ENCODE data around the gene FAM135A. TPM values are rescaled to one million over a fixed set of nuclear protein-coding genes. Genes with fewer than 3 reads are reported as not detected.

Gene FAM135A
- total and polyA plus RNA-seq, 9 of the 15 experiments (the other 6 are each of a cell fraction or from before 2014, with no cell fraction given): 7.4 to 32.9 (median 19.2) TPM

GRCh38 chr6:70369332-70369950 is 43.9 kb upstream of the FAM135A start (continued):
- TF ChIP-seq ATF4 (CRISPR knock-in tag; IDR thresholded peaks at IDR 0.05): 0 out of 2 replicates have a peak, but pooled peaks have one; percentile 39
- no peak for TF ChIP-seq HINFP (tag; conservative IDR thresholded peaks at IDR 0.05; ENCODE audit: low read depth)
- TF ChIP-seq PTRF (tag; IDR thresholded peaks at IDR 0.05): no peak
- peak; percentile 34; the same call in 1 of the 2 replicates for TF ChIP-seq NFIC (IDR thresholded peaks at IDR 0.05)
- TF ChIP-seq CREM (IDR thresholded peaks at IDR 0.05; ENCODE audit: low read depth): peak; percentile 72
- TF ChIP-seq, protein P1, sequence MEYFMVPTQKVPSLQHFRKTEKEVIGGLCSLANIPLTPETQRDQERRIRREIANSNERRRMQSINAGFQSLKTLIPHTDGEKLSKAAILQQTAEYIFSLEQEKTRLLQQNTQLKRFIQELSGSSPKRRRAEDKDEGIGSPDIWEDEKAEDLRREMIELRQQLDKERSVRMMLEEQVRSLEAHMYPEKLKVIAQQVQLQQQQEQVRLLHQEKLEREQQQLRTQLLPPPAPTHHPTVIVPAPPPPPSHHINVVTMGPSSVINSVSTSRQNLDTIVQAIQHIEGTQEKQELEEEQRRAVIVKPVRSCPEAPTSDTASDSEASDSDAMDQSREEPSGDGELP (CRISPR knock-in tag; IDR thresholded peaks at IDR 0.05; ENCODE audit: borderline replicate concordance): no peak
- peak; percentile 58 for TF ChIP-seq MAFK (IDR thresholded peaks at IDR 0.05; ENCODE audit: low read length)
- TF ChIP-seq CAMTA2 (CRISPR knock-in tag; conservative IDR thresholded peaks at IDR 0.05): no peak
- TF ChIP-seq WHSC1 (IDR thresholded peaks at IDR 0.05; ENCODE audit: low read length): no peak
- TF ChIP-seq, protein P2, sequence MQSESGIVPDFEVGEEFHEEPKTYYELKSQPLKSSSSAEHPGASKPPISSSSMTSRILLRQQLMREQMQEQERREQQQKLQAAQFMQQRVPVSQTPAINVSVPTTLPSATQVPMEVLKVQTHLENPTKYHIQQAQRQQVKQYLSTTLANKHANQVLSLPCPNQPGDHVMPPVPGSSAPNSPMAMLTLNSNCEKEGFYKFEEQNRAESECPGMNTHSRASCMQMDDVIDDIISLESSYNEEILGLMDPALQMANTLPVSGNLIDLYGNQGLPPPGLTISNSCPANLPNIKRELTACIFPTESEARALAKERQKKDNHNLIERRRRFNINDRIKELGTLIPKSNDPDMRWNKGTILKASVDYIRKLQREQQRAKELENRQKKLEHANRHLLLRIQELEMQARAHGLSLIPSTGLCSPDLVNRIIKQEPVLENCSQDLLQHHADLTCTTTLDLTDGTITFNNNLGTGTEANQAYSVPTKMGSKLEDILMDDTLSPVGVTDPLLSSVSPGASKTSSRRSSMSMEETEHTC (IDR thresholded peaks at IDR 0.05): no peak
- peak; percentile 32; the same call in 1 of the 2 replicates for TF ChIP-seq GABPB1 (CRISPR knock-in tag; IDR thresholded peaks at IDR 0.05)
- TF ChIP-seq SNIP1 (IDR thresholded peaks at IDR 0.05; ENCODE audit: low read depth): no peak
- peak in 1 of 2 experiments; percentile 61; a peak in 2 of 4 replicates for TF ChIP-seq RCOR1 (IDR thresholded peaks at IDR 0.05; ENCODE audit: borderline replicate concordance in 1 of 2, low read depth in 2 of 2, low read length in 2 of 2)
- TF ChIP-seq HMGN3 (IDR thresholded peaks at IDR 0.05; ENCODE audit: borderline replicate concordance, extremely low read depth, insufficient read length, low read depth, low read length): no peak
- TF ChIP-seq BRD4 (IDR thresholded peaks at IDR 0.05): no peak
- TF ChIP-seq ZBED1 (IDR thresholded peaks at IDR 0.05): no peak
- no peak for TF ChIP-seq RFX5 (IDR thresholded peaks at IDR 0.05; ENCODE audit: low read depth, low read length)
- TF ChIP-seq SNRNP70 (optimal IDR thresholded peaks at IDR 0.05; ENCODE audit: low read depth, low read length): no peak
- TF ChIP-seq JUND (IDR thresholded peaks at IDR 0.05; ENCODE audit: borderline replicate concordance, low read depth, low read length): peak; percentile 52; the same call in 1 of the 2 replicates
- peak; percentile 31; the same call in 1 of the 3 replicates for TF ChIP-seq JUND (tag; IDR thresholded peaks at IDR 0.05; ENCODE audit: borderline replicate concordance, low read depth, low read length)
- TF ChIP-seq ZNF124 (CRISPR knock-in tag; IDR thresholded peaks at IDR 0.05): no peak
- TF ChIP-seq ZNF584 (CRISPR knock-in tag; IDR thresholded peaks at IDR 0.05; ENCODE audit: low read depth): no peak
- peak; percentile 93 for TF ChIP-seq DEAF1 (CRISPR knock-in tag; IDR thresholded peaks at IDR 0.05)
